ENCODE data around the gene ERFL.
"Not testable (repeated sequence)": the region's sequence is repeated elsewhere in the genome, so short reads cannot be mapped to it uniquely, and the experiment has no call there.

ERFL gene

GRCh38 chr19:41941410-41942202, 13.4 kb upstream of the ERFL start:
- no peak for DNase-seq

GRCh38 chr19:41940731-41941409, 12.6 kb upstream of the ERFL start:
- no peak for DNase-seq

DNA sequence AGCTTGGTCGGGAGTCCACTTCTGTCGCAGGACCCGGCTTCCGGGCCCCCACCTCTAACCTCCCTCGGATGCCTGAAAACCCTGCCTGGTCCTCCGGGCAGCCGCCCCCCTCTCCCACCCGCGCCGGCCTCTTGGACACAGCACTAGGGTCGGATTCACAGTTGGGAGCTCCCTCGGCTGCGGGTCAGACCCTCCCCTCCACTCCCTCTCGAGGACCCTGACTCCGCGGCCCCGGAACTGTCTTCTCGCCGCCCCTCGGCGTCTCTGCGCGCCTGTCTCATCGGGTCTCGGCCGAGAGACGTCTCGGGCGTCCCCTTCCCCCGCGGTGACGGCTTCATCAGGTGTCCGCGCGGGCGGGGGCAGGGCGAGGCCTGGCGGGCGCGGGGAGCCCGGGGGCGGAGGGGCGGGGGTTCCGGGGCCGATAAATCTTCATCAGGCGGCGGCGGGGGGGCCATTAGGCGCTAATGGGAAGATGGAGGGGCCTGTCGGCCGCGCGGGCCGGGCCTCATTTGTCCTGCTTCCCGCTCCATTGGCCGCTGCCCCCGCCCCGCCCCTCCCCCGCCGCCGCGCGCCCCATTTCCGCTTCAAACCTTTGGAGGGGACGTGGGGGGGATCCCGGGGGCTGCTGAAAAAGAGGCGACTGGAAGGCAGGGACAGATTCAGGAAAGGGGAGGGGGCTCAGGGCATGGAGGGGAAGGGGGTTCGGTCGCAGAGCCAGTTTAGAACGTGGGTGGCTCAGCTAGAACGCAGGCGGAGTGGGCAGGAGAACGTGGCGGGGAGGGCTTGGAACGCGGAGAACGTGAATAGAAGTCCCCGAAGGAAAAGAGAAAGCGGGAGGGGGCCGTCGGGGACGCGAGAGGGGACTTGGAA, 11.8 kb upstream of the ERFL start:
- DNase-seq: peak; percentile 61

- DNase-seq: not testable (repeated sequence)
Observed at GRCh38 chr19:41939209-41939608, 11.0 kb upstream of the ERFL start.

GRCh38 chr19:41937525-41938468, 9.5 kb upstream of the ERFL start:
- no peak for DNase-seq

GRCh38 chr19:41936961-41937360, 8.7 kb upstream of the ERFL start:
- DNase-seq: no peak

- DNase-seq: no peak
Observed at GRCh38 chr19:41936416-41936850, 8.2 kb upstream of the ERFL start.

GRCh38 chr19:41935760-41936415, 7.6 kb upstream of the ERFL start:
- DNase-seq: no peak

- DNase-seq: peak; percentile 77
Observed at GRCh38 chr19:41934849-41935374, 6.7 kb upstream of the ERFL start.

- no peak for DNase-seq
Observed at GRCh38 chr19:41933693-41934426, 5.6 kb upstream of the ERFL start.

DNA sequence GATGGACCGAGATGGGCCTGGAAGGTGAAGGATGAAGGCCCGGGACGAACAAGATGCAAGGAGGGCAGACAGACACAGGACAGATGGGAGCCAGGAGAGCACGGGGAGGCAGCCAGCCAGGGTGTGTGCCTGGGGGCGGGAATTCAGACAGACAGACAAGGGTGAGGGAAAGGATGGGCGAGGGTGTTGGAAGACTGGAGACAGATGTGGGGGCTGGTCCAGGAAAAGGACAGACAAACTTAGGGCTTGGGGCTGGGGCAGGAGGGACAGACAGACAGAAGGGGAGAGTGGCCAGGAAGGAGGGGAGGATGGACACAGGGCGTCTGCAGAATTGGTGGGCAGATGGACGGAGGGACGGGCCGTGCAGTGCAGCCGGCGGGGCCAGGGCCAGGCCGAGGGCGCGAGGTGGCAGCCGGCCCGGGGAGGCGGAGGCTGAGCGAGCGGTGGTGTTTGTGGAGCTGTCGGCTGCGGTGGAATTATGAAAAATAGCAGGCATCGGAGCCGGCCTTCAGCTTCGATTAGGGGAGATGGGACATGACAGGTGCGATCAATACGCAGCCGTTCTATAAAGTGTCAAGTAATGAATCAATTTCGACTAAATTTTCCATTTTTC, 4.6 kb upstream of the ERFL start:
- DNase-seq: no peak

- no peak for DNase-seq
Observed at GRCh38 chr19:41932259-41932719, 4.0 kb upstream of the ERFL start.

- DNase-seq: no peak
Observed at GRCh38 chr19:41930926-41931592, 2.8 kb upstream of the ERFL start.

DNA sequence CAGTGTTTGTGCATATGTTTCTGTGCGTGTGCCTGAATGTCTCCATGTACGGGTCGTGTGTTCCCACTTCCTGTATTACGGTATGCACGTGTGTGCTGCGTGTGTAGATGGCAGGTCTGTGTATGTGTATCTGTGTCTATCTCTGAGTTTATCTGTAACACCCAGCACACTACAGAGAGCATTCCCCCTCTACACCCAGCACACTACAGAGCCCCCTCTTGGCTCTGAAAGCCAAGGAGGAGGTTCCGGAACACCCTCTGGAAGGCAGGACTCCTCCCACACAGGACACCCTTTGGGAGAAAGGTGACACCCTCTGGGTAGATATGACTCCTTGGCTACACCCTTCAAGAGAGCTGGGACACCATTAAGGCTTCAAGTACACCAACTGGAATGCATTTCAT, 2.1 kb upstream of the ERFL start:
- no peak for DNase-seq

DNA sequence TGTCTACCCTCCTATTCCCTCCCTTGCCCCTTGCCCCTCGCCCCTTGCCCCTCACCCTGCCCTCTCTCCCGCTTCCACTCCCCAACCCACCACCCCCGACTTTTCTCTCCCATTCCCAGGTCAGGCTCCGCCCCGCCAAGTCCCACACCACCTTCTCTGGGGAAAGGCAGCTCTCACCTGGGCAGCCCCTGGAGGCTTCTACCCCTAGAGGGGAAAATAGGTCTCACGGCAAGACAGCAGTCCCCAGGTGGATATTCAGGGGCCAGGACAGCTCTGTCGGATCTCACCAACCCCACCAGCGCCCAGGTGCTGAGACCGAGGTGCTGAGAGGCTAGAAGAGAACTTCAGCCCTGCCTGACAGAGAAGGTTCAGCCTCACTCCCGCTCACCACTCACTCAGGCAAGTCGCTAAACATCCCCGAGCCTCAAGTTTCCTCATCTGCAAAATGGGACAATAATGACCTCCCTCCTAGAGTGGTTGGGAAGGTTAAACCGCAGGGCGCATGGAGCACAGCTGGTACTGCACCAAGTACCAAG, 1.4 kb upstream of the ERFL start:
- no peak for DNase-seq

GRCh38 chr19:41928754-41929535, 696 bp upstream of the ERFL start:
- DNase-seq: no peak

- no peak for DNase-seq
Observed at GRCh38 chr19:41927497-41928192, 604 bp downstream of the ERFL start.
